D341Med (cell line): ENCODE results near the gene PIK3R5.

Source experiments
- DNase-seq: peaks from one replicate; pipeline ENCODE4 v3.0.0; 2012; ENCODE audit warnings: low spot score

Gene PIK3R5

GRCh38 chr17:8832711-8833352 is 132.7 kb downstream of the PIK3R5 start:
- DNase-seq = peak; percentile 58

GRCh38 chr17:8831234-8831849 is 134.2 kb downstream of the PIK3R5 start:
- DNase-seq = no peak

- DNase-seq = no peak
These were observed 135.4 kb downstream of the PIK3R5 start for GRCh38 chr17:8830141-8830540.

GRCh38 chr17:8829036-8829941 is 136.2 kb downstream of the PIK3R5 start:
- DNase-seq = no peak
